Immature natural killer cell (primary cell): ENCODE results near the gene PGA5. TPM values are rescaled to one million over a fixed set of nuclear protein-coding genes. Genes with fewer than 3 reads are reported as not detected.

Experiments used
- polyA plus RNA-seq, 3 donors: library from polyadenylated mRNA; unstranded; fragments of 300-500 nt; fragmentation: Illumina TruSeq; gene quantifications; one replicate each; pipeline ENCODE4 v1.2.3, GENCODE V29; 2021

Gene PGA5
- polyA plus RNA-seq, 3 donors from 2014 or later = not detected

Other genes with a start within 250 kb of the PGA5 start
- gene CD5, start 138.7 kb upstream of the PGA5 start, polyA plus RNA-seq = 1 to 10 TPM in 1 of 3 donors, under 1 TPM in 2; 0.68 to 1.8 (median 0.80) TPM
- under 1 TPM in 2 of 3 donors, not detected in 1; 0.36 to 0.95 TPM for gene VPS37C, start 79.7 kb upstream of the PGA5 start, polyA plus RNA-seq
- gene PGA3, start 37.7 kb upstream of the PGA5 start, polyA plus RNA-seq = not detected
- gene PGA4, start 18.8 kb upstream of the PGA5 start, polyA plus RNA-seq = 1 to 10 TPM in 1 of 3 donors, not detected in 2; 1.6 TPM
- not detected for gene VWCE, start 54.1 kb downstream of the PGA5 start, polyA plus RNA-seq
- gene DDB1, start 91.9 kb downstream of the PGA5 start, polyA plus RNA-seq = 100 to 1,000 TPM; 105 to 131 (median 119) TPM
- gene TKFC, start 92.1 kb downstream of the PGA5 start, polyA plus RNA-seq = 10 to 100 TPM; 35.0 to 38.2 (median 36.2) TPM
- gene CYB561A3, start 120.7 kb downstream of the PGA5 start, polyA plus RNA-seq = 100 to 1,000 TPM in 1 of 3 donors, 10 to 100 TPM in 2; 63.8 to 128 (median 64.5) TPM
- 10 to 100 TPM; 28.4 to 61.4 (median 57.5) TPM for gene TMEM138, start 121.2 kb downstream of the PGA5 start, polyA plus RNA-seq
- gene TMEM216, start 151.4 kb downstream of the PGA5 start, polyA plus RNA-seq = 10 to 100 TPM; 49.8 to 63.7 (median 51.1) TPM
- gene CPSF7, start 188.8 kb downstream of the PGA5 start, polyA plus RNA-seq = 10 to 100 TPM; 11.9 to 34.0 (median 14.8) TPM
- 100 to 1,000 TPM in 2 of 3 donors, 10 to 100 TPM in 1; 93.7 to 129 (median 118) TPM for gene SDHAF2, start 188.9 kb downstream of the PGA5 start, polyA plus RNA-seq